Spleen (tissue), 11 donors: Measurements from ENCODE around the gene SOX15. TPM values are rescaled to one million over a fixed set of nuclear protein-coding genes. Genes with fewer than 3 reads are reported as not detected.

Experiments used
- DNase-seq: peaks from one replicate; pipeline ENCODE4 v3.0.0-alpha.2; 2020
- H3K27ac ChIP-seq, 8 donors: fragments of 200-600 bp; sonication (generic) in 7 of 8; 1 replicate in 4 of 8; 2 replicates in 4 of 8; pipeline versions ENCODE4 v1.5.0 to v1.8.0; 2016 to 2021; ENCODE audit warnings: inconsistent platforms in 4 of 8, mild to moderate bottlenecking in 4 of 8, moderate library complexity in 1 of 8
- H3K27me3 ChIP-seq, 7 donors: fragments of 200-600 bp; sonication (generic) in 6 of 7; replicated peaks in 1 of 7; 1 replicate in 4 of 7; 2 replicates in 3 of 7; pipeline versions ENCODE4 v1.5.0 to v1.8.0; 2016 to 2021; ENCODE audit warnings: inconsistent platforms in 3 of 7, mild to moderate bottlenecking in 1 of 7
- H3K36me3 ChIP-seq, 6 donors: fragments of 200-600 bp; sonication (generic) in 5 of 6; 1 replicate in 4 of 6; 2 replicates in 2 of 6; pipeline versions ENCODE4 v1.5.0 to v1.8.0; 2016 to 2021; ENCODE audit warnings: inconsistent platforms in 2 of 6
- H3K4me1 ChIP-seq, 6 donors: fragments of 200-600 bp; sonication (generic) in 5 of 6; 1 replicate in 3 of 6; 2 replicates in 3 of 6; pipeline versions ENCODE4 v1.5.0 to v1.8.0; 2016 to 2021; ENCODE audit warnings: inconsistent platforms in 3 of 6
- H3K4me3 ChIP-seq, 8 donors: fragments of 200-600 bp; sonication (generic) in 7 of 8; 1 replicate in 4 of 8; 2 replicates in 4 of 8; pipeline versions ENCODE4 v1.5.0 to v1.8.0; 2016 to 2021; ENCODE audit warnings: inconsistent platforms in 4 of 8, mild to moderate bottlenecking in 4 of 8, moderate library complexity in 2 of 8
- H3K9me3 ChIP-seq, 8 donors: fragments of 200-600 bp; sonication (generic) in 7 of 8; 1 replicate in 4 of 8; 2 replicates in 4 of 8; pipeline versions ENCODE4 v1.5.0 to v1.8.0; 2016 to 2021; ENCODE audit warnings: inconsistent platforms in 4 of 8
- CTCF ChIP-seq, 11 experiments: fragments of 200-600 bp in 7 of 11; fragments of 450-650 bp in 4 of 11; sonication (generic) in 4 of 11; IDR thresholded peaks in 8 of 11; conservative IDR thresholded peaks in 3 of 11; 1 replicate in 7 of 11; 2 replicates in 4 of 11; pipeline versions ENCODE4 v1.4.0 to v1.8.0; 2016 to 2021; ENCODE audit warnings: antibody characterized with exemption in 11 of 11, inconsistent platforms in 4 of 11, mild to moderate bottlenecking in 1 of 11
- POLR2A ChIP-seq, 3 donors: fragments of 450-650 bp; IDR thresholded peaks; one replicate each; pipeline ENCODE4 v1.5.1; 2017; ENCODE audit warnings: antibody characterized with exemption in 3 of 3, mild to moderate bottlenecking in 1 of 3
- POLR2AphosphoS5 ChIP-seq, 3 donors: sonication (generic); formaldehyde crosslinking; IDR thresholded peaks; one replicate each; pipeline ENCODE4 v1.5.1; 2017; ENCODE audit warnings: antibody characterized with exemption in 3 of 3
- WGBS, 5 donors: extraction: QIAGEN DNeasy Blood & Tissue Kit in 3 of 5; methylation state at CpG; one replicate each; pipeline versions ENCODE4 v1.1.5 to v1.1.7; 2013 to 2018; 5-methylcytosine and 5-hydroxymethylcytosine counted together
- intact Hi-C: fragments of 100-400 bp; cut with DNase I; formaldehyde crosslinking; loops from one replicate; pipeline ENCODE4 v1.15.0; 2023; ENCODE audit warnings: low total_unique reads
- polyA plus RNA-seq, 3 donors: library from polyadenylated mRNA; stranded (reverse); fragments of 200-250 nt; gene quantifications; one replicate each; pipeline ENCODE4 v1.2.1, GENCODE V29; 2013
- total RNA-seq, 7 donors: library from RNA; depleted of rRNA in 3 of 7; stranded (reverse); fragments of >200 nt in 3 of 7; fragmentation: NEBNext Ultra II Directional in 4 of 7; extraction: Animal tissue kit (Norgen Biotek cat#: 25700) in 4 of 7; gene quantifications; one replicate each; pipeline versions ENCODE4 v1.1.0 to v1.2.1, GENCODE V29; 2016 to 2021
- donor health status: healthy with polysubstance abuse.
- donor health status: DM: no; HTN: no; CAD: no; lungs with moderate emphysema.
- donor health status: DM: no; HTN: no; CAD: no.
- donor health status: Bipolar disorder and iron deficiency.
- donor health status: healthy.
- donor health status: DM: no; HTN: no; CAD: no.
- donor health status: DM: yes; HTN: yes; CAD: no.

The SOX15 gene
- total and polyA plus RNA-seq, 10 donors, result 0.20 to 1.7 (median 0.43) TPM; not detected in 4

GRCh38 chr17:7574176-7574953 is 15.5 kb downstream of the SOX15 start:
- peak overlapping the region; percentile 98 to 100 (median 99) for H3K27ac ChIP-seq
- 20 to 38% (median 27%) methylated on average over 12 to 15 of the region's 15 CpGs for WGBS, 5 donors
- DNase-seq, result no peak
- peak overlapping the region; percentile 91 to 100 (median 98) for H3K4me3 ChIP-seq
- peaks cover 15 to 78% (median 68%) of the 10 kb centered on the region in 6 donors for H3K36me3 ChIP-seq
- intact Hi-C loops, result loop anchor here (10.0 kb wide), 1 partner anchor 230 kb away; no protein-coding TSS in a partner anchor
- peaks cover 29 to 74% (median 69%) of the 10 kb centered on the region in 6 donors for H3K4me1 ChIP-seq
- TF ChIP-seq POLR2A (IDR thresholded peaks at IDR 0.05) (no peak), POLR2AphosphoS5 (IDR thresholded peaks at IDR 0.05) (no peak), CTCF (IDR thresholded peaks at IDR 0.05 in 8 of 11, conservative IDR thresholded peaks at IDR 0.05 in 3 of 11) (no peak)
- no peaks in the 10 kb centered on the region for H3K9me3 ChIP-seq
- no peaks in the 10 kb centered on the region for H3K27me3 ChIP-seq

GRCh38 chr17:7573324-7574080 is 16.4 kb downstream of the SOX15 start:
- peak overlapping the region; percentile 98 to 100 (median 99) for H3K27ac ChIP-seq
- H3K4me3 ChIP-seq, result peak overlapping the region; percentile 91 to 100 (median 98)
- intact Hi-C loops, result loop anchor here (10.0 kb wide), 1 partner anchor 229 kb away; no protein-coding TSS in a partner anchor
- 0 to 1% (median 1%) methylated on average over 45 to 71 of the region's 71 CpGs for WGBS, 5 donors
- H3K27me3 ChIP-seq, result no peaks in the 10 kb centered on the region
- TF ChIP-seq POLR2AphosphoS5 (IDR thresholded peaks at IDR 0.05) (peak; percentile 91 to 95 (median 93)), CTCF (IDR thresholded peaks at IDR 0.05 in 8 of 11, conservative IDR thresholded peaks at IDR 0.05 in 3 of 11) (peak in 1 of 11 experiments; percentile 27), POLR2A (IDR thresholded peaks at IDR 0.05) (peak in 1 of 3 donors; percentile 49)
- peaks cover 22 to 65% (median 60%) of the 10 kb centered on the region in 6 donors for H3K4me1 ChIP-seq
- H3K36me3 ChIP-seq, result peaks cover 15 to 78% (median 64%) of the 10 kb centered on the region in 6 donors
- H3K9me3 ChIP-seq, result no peaks in the 10 kb centered on the region
- peak; percentile 97 for DNase-seq

- Histone ChIP-seq H3K4me1 (peaks cover 22 to 58% (median 53%) of the 10 kb centered on the region in 6 donors), H3K36me3 (peaks cover 15 to 76% (median 60%) of the 10 kb centered on the region in 6 donors), H3K4me3 (peak overlapping the region; percentile 91 to 100 (median 98)), H3K27me3 (no peaks in the 10 kb centered on the region), H3K9me3 (no peaks in the 10 kb centered on the region), H3K27ac (peak overlapping the region; percentile 98 to 100 (median 99))
- WGBS, 5 donors, result 0 to 1% (median 1%) methylated on average over 43 to 73 of the region's 73 CpGs
- intact Hi-C loops, result loop anchor here (10.0 kb wide), 1 partner anchor 228 kb away; no protein-coding TSS in a partner anchor
- DNase-seq, result peak; percentile 99
- peak; percentile 96 to 98 (median 98) for TF ChIP-seq POLR2A (IDR thresholded peaks at IDR 0.05)
- peak; percentile 99 to 100 (median 100) for TF ChIP-seq POLR2AphosphoS5 (IDR thresholded peaks at IDR 0.05)
- TF ChIP-seq CTCF (IDR thresholded peaks at IDR 0.05 in 8 of 11, conservative IDR thresholded peaks at IDR 0.05 in 3 of 11), result peak in 7 of 11 experiments; percentile 13 to 40 (median 22)
Measured at GRCh38 chr17:7572588-7573323, 17.1 kb downstream of the SOX15 start.
